Liver (tissue), 9 donors: ENCODE results near the gene RBM47. TPM values are rescaled to one million over a fixed set of nuclear protein-coding genes. Genes with fewer than 3 reads are reported as not detected.

Experiments
- DNase-seq: peaks from one replicate; pipeline ENCODE4 v3.0.0-alpha.2; 2017; ENCODE audit warnings: low spot score
- H3K27ac ChIP-seq, 2 donors: one replicate each; pipeline ENCODE4 v1.7.0; 2013; ENCODE audit warnings: inconsistent platforms in 2 of 2, low read length in 2 of 2, control low read depth in 1 of 2, low read depth in 1 of 2, mild to moderate bottlenecking in 1 of 2
- H3K27me3 ChIP-seq, 4 donors: one replicate each; pipeline versions ENCODE4 v1.6.1 to v1.7.0; 2013; ENCODE audit warnings: low read length in 3 of 4, inconsistent platforms in 1 of 4, mild to moderate bottlenecking in 1 of 4, moderate library complexity in 1 of 4; ENCODE audit not compliant: control insufficient read depth in 4 of 4, insufficient read depth in 4 of 4
- H3K36me3 ChIP-seq, 4 donors: one replicate each; pipeline versions ENCODE4 v1.6.1 to v1.7.0; 2013; ENCODE audit warnings: low read length in 3 of 4, mild to moderate bottlenecking in 3 of 4, low read depth in 1 of 4, moderate library complexity in 1 of 4; ENCODE audit not compliant: control insufficient read depth in 4 of 4, insufficient read depth in 3 of 4
- H3K4me1 ChIP-seq, 4 donors: one replicate each; pipeline versions ENCODE4 v1.6.1 to v1.7.0; 2013; ENCODE audit warnings: low read length in 3 of 4, mild to moderate bottlenecking in 3 of 4, moderate library complexity in 1 of 4; ENCODE audit not compliant: control insufficient read depth in 4 of 4, insufficient read depth in 4 of 4
- H3K4me3 ChIP-seq, 3 donors: one replicate each; pipeline versions ENCODE4 v1.6.1 to v1.7.0; 2013; ENCODE audit warnings: low read length in 3 of 3, control low read depth in 1 of 3, low read depth in 1 of 3, mild to moderate bottlenecking in 1 of 3
- H3K9ac ChIP-seq, 2 donors: one replicate each; pipeline ENCODE4 v1.7.0; 2013; ENCODE audit warnings: low read length in 2 of 2, mild to moderate bottlenecking in 2 of 2, moderate library complexity in 2 of 2, control low read depth in 1 of 2, low read depth in 1 of 2
- H3K9me3 ChIP-seq, 4 donors: one replicate each; pipeline versions ENCODE4 v1.6.1 to v1.7.0; 2013; ENCODE audit warnings: low read length in 3 of 4; ENCODE audit not compliant: control insufficient read depth in 4 of 4
- ATF3 ChIP-seq: IDR thresholded peaks from 2 replicates; pipeline ENCODE4 v1.6.1; 2016; ENCODE audit warnings: antibody characterized with exemption
- CTCF ChIP-seq: fragments of 150-350 bp; IDR thresholded peaks from 2 replicates; pipeline ENCODE4 v1.5.1; 2017; ENCODE audit warnings: improper control_type of control experiment, low read depth, low read length; ENCODE audit not compliant: missing input control
- EGR1 ChIP-seq, 2 donors: IDR thresholded peaks; 2 replicates each; pipeline ENCODE4 v1.6.1; 2016 to 2018; ENCODE audit warnings: antibody characterized with exemption in 2 of 2, low read depth in 2 of 2
- FOXA1 ChIP-seq: IDR thresholded peaks from 2 replicates; pipeline ENCODE4 v1.6.1; 2016; ENCODE audit warnings: antibody characterized with exemption
- FOXA2 ChIP-seq: IDR thresholded peaks from 2 replicates; pipeline ENCODE4 v1.6.1; 2016; ENCODE audit warnings: antibody characterized with exemption
- GABPA ChIP-seq, 2 donors: IDR thresholded peaks in 1 of 2; conservative IDR thresholded peaks in 1 of 2; 2 replicates each; pipeline ENCODE4 v1.6.1; 2016; ENCODE audit warnings: antibody characterized with exemption in 2 of 2, mild to moderate bottlenecking in 1 of 2, moderate library complexity in 1 of 2
- HNF4A ChIP-seq, 2 donors: conservative IDR thresholded peaks; 2 replicates each; pipeline ENCODE4 v1.6.1; 2016; ENCODE audit warnings: antibody characterized with exemption in 2 of 2, mild to moderate bottlenecking in 2 of 2
- HNF4G ChIP-seq: IDR thresholded peaks from 2 replicates; pipeline ENCODE4 v1.6.1; 2016; ENCODE audit warnings: antibody characterized with exemption
- JUND ChIP-seq, 2 donors: IDR thresholded peaks; 2 replicates each; pipeline ENCODE4 v1.6.1; 2016; ENCODE audit warnings: antibody characterized with exemption in 2 of 2
- NR2F2 ChIP-seq: IDR thresholded peaks from 2 replicates; pipeline ENCODE4 v1.6.1; 2016; ENCODE audit warnings: antibody characterized with exemption
- RAD21 ChIP-seq, 2 donors: IDR thresholded peaks; 2 replicates each; pipeline ENCODE4 v1.6.1; 2016; ENCODE audit warnings: antibody characterized with exemption in 2 of 2, mild to moderate bottlenecking in 2 of 2
- REST ChIP-seq: IDR thresholded peaks from 2 replicates; pipeline ENCODE4 v1.6.1; 2016; ENCODE audit warnings: antibody characterized with exemption, mild to moderate bottlenecking
- RXRA ChIP-seq, 2 donors: IDR thresholded peaks; 2 replicates each; pipeline ENCODE4 v1.6.1; 2017 to 2018; ENCODE audit warnings: antibody characterized with exemption in 2 of 2, mild to moderate bottlenecking in 1 of 2
- SP1 ChIP-seq: IDR thresholded peaks from 2 replicates; pipeline ENCODE4 v1.6.1; 2018; ENCODE audit warnings: antibody characterized with exemption, mild to moderate bottlenecking
- TAF1 ChIP-seq: conservative IDR thresholded peaks from 2 replicates; pipeline ENCODE4 v1.6.1; 2016; ENCODE audit warnings: antibody characterized with exemption, mild to moderate bottlenecking
- YY1 ChIP-seq: IDR thresholded peaks from 2 replicates; pipeline ENCODE4 v1.6.1; 2016; ENCODE audit warnings: antibody characterized with exemption, mild to moderate bottlenecking
- ZBTB33 ChIP-seq: IDR thresholded peaks from 2 replicates; pipeline ENCODE4 v1.6.1; 2016; ENCODE audit warnings: antibody characterized with exemption
- WGBS: extraction: QIAGEN DNeasy Blood & Tissue Kit; methylation state at CpG from one replicate; pipeline ENCODE4 v1.1.7; 2013; 5-methylcytosine and 5-hydroxymethylcytosine counted together
- polyA plus RNA-seq, 2 donors: library from polyadenylated mRNA; stranded (reverse) in 1 of 2; unstranded in 1 of 2; fragments of 200-250 nt in 1 of 2; fragments of >200 nt in 1 of 2; fragmentation: Nextera tagmentation in 1 of 2; extraction: Ambion mirVana in 1 of 2; gene quantifications; one replicate each; pipeline versions ENCODE4 v1.2.1 to v1.2.3, GENCODE V29; 2013 to 2015
- total RNA-seq, 2 donors: library from RNA; depleted of rRNA; stranded (reverse); fragments of >200 nt; gene quantifications; one replicate each; pipeline ENCODE4 v1.2.3, GENCODE V29; 2014
- TF ChIP-seq, protein P1 (sequence below): IDR thresholded peaks from 2 replicates; pipeline ENCODE4 v1.6.1; 2016; ENCODE audit warnings: antibody characterized with exemption
- donor health status: healthy.
- donor health status: healthy.
- donor health status: healthy.
- donor health status: healthy.
- donor health status: healthy.

The RBM47 gene
- total and polyA plus RNA-seq, 4 donors, result 16.5 to 81.2 (median 24.7) TPM

DNA sequence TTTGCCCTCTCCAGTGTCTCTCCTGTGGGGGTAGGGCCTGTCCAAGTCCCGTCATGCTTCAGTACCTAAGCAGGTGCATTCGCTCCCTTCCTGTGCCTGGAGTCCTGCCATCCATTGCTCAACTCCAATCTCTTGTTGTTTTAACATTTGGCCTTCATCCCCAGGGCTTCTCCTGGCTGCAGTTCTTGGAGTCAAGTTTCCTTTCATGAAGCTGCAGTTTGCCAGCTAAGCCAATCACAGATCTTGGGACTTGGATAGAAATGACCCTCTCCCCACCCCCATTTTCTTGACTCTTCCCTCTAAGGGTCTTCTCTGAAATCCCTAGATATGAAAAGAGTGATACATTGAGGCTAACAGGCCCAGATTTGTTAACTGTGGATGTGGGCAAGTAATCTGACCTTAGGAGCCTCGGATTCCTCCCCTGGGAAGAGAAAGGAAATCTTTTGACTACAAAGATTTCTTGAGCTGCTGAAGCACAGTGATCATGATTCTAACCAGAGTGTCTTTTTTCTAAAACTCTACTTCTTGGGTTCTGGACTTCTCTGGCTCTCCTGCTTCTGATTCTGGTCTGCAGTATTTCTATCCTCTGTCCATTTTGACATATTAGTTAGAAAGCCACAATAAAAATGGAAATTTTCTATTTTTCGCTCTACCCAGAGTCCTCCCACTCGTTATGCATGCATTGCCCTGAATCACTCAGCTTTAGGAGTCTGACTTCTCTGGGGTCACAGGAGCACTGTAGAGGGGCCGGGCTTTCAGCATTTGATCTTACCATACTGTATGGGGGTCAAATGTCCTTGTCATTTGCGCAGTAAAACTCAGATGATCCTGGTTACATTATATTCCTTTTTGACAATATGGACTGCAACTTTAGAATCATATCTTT, 233.5 kb downstream of the RBM47 start (continued):
- TF ChIP-seq REST, result peak; percentile 47
- TF ChIP-seq ATF3, result no peak
- TF ChIP-seq RAD21 (IDR thresholded peaks at IDR 0.05), result peak; percentile 50 to 67

DNA sequence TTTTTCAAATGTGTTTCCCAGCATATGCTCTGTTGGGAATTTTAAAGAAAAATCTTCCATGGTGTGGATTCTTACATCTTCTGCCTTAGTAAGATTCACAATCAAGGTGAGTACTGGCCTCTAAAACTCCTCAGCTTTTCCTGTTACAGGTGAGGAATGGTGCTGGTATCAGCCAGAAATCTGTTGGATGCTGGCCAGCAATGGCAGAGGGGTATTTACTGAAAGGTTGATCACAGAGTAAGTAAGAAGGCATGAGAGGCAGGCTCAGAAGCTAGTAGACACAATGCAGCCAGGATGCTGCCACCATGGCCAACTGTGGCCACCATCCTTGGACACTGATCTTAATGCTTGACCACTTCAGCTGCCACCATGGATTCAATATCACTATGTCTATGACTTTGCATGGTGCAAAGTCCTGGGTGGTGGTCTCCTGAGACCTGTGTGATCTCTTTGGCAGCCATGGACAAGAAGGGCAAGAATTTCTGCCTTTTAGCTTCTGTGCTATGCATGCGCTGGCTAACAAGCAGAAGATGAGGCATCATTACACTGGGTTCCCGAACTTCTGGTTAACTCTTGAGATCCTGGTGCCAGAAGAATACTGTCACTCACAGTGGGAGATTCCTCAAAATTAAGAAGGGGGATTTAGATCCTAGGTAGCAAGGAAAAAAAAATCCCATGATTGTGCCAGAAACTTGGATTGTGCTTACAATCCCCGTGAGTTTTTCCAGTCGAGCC, 234.3 kb downstream of the RBM47 start:
- Histone ChIP-seq H3K4me3 (no peak overlapping the region), H3K4me1 (peaks cover 2 to 15% (median 12%) of the 10 kb centered on the region in 4 donors), H3K27ac (no peak overlapping the region), H3K36me3 (no peaks in the 10 kb centered on the region), H3K27me3 (no peaks in the 10 kb centered on the region), H3K9ac (no peak overlapping the region), H3K9me3 (no peaks in the 10 kb centered on the region)
- TF ChIP-seq FOXA1 (no peak), ZBTB33 (no peak), HNF4A (conservative IDR thresholded peaks at IDR 0.05) (no peak), RXRA (IDR thresholded peaks at IDR 0.05) (no peak), FOXA2 (no peak), JUND (IDR thresholded peaks at IDR 0.05) (no peak), TAF1 (no peak), RAD21 (IDR thresholded peaks at IDR 0.05) (no peak), REST (no peak), GABPA (IDR thresholded peaks at IDR 0.05 in 1 of 2, conservative IDR thresholded peaks at IDR 0.05 in 1 of 2) (no peak), SP1 (no peak), ATF3 (no peak), EGR1 (IDR thresholded peaks at IDR 0.05; ENCODE audit: low read depth in 2 of 2) (no peak), NR2F2 (no peak), HNF4G (no peak), CTCF (no peak), YY1 (no peak)
- TF ChIP-seq, protein P1, sequence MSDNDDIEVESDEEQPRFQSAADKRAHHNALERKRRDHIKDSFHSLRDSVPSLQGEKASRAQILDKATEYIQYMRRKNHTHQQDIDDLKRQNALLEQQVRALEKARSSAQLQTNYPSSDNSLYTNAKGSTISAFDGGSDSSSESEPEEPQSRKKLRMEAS, result no peak
- 31% methylated on average over 4 of the region's 4 CpGs for WGBS
- DNase-seq, result no peak
